ENCODE results near the gene NLRC5.

NLRC5 gene

GRCh38 chr16:57072616-57073275 is 83.4 kb downstream of the NLRC5 start:
- Histone ChIP-seq H3K36me3 (ENCODE audit: insufficient read depth, low read length) (no peaks in the 10 kb centered on the region), H3K9ac (ENCODE audit: low read depth, low read length) (no peak overlapping the region), H3K4me1 (ENCODE audit: insufficient read depth, low read length) (no peaks in the 10 kb centered on the region), H3K9me3 (ENCODE audit: control insufficient read depth, insufficient read depth, low read length) (no peaks in the 10 kb centered on the region)

- Histone ChIP-seq H3K4me1 (ENCODE audit: insufficient read depth, low read length) (no peaks in the 10 kb centered on the region), H3K9me3 (ENCODE audit: control insufficient read depth, insufficient read depth, low read length) (no peaks in the 10 kb centered on the region), H3K9ac (ENCODE audit: low read depth, low read length) (no peak overlapping the region), H3K36me3 (ENCODE audit: insufficient read depth, low read length) (no peaks in the 10 kb centered on the region)
Measured at GRCh38 chr16:57077714-57078113, 88.4 kb downstream of the NLRC5 start.

GRCh38 chr16:57081744-57082143 is 92.4 kb downstream of the NLRC5 start:
- no peaks in the 10 kb centered on the region for H3K36me3 ChIP-seq (ENCODE audit: insufficient read depth, low read length)

GRCh38 chr16:57082664-57083063 is 93.3 kb downstream of the NLRC5 start:
- Histone ChIP-seq H3K36me3 (ENCODE audit: insufficient read depth, low read length) (no peaks in the 10 kb centered on the region), H3K4me1 (ENCODE audit: insufficient read depth, low read length) (peaks cover 3% of the 10 kb centered on the region; the same call in 1 of the 2 replicates)

More at GRCh38 chr16:57081744-57082143, 92.4 kb downstream of the NLRC5 start:
- Histone ChIP-seq H3K4me1 (ENCODE audit: insufficient read depth, low read length) (peaks cover 3% of the 10 kb centered on the region; the same call in 1 of the 2 replicates), H3K9ac (ENCODE audit: low read depth, low read length) (no peak overlapping the region), H3K9me3 (ENCODE audit: control insufficient read depth, insufficient read depth, low read length) (no peaks in the 10 kb centered on the region)

GRCh38 chr16:57083485-57084126 is 94.2 kb downstream of the NLRC5 start:
- no peak overlapping the region for H3K9ac ChIP-seq (ENCODE audit: low read depth, low read length)
- no peaks in the 10 kb centered on the region for H3K36me3 ChIP-seq (ENCODE audit: insufficient read depth, low read length)
- H3K9me3 ChIP-seq (ENCODE audit: control insufficient read depth, insufficient read depth, low read length), result no peaks in the 10 kb centered on the region
- H3K4me1 ChIP-seq (ENCODE audit: insufficient read depth, low read length), result peaks cover 3% of the 10 kb centered on the region; the same call in 1 of the 2 replicates

More at GRCh38 chr16:57082664-57083063, 93.3 kb downstream of the NLRC5 start:
- no peaks in the 10 kb centered on the region for H3K9me3 ChIP-seq (ENCODE audit: control insufficient read depth, insufficient read depth, low read length)
- H3K9ac ChIP-seq (ENCODE audit: low read depth, low read length), result no peak overlapping the region

GRCh38 chr16:57084257-57084770 is 95.0 kb downstream of the NLRC5 start:
- no peak overlapping the region for H3K9ac ChIP-seq (ENCODE audit: low read depth, low read length)
- peaks cover 3% of the 10 kb centered on the region; the same call in 1 of the 2 replicates for H3K4me1 ChIP-seq (ENCODE audit: insufficient read depth, low read length)
- no peaks in the 10 kb centered on the region for H3K36me3 ChIP-seq (ENCODE audit: insufficient read depth, low read length)
- no peaks in the 10 kb centered on the region for H3K9me3 ChIP-seq (ENCODE audit: control insufficient read depth, insufficient read depth, low read length)

GRCh38 chr16:57084996-57085395 is 95.6 kb downstream of the NLRC5 start:
- Histone ChIP-seq H3K9me3 (ENCODE audit: control insufficient read depth, insufficient read depth, low read length) (no peaks in the 10 kb centered on the region), H3K36me3 (ENCODE audit: insufficient read depth, low read length) (no peaks in the 10 kb centered on the region), H3K9ac (ENCODE audit: low read depth, low read length) (no peak overlapping the region), H3K4me1 (ENCODE audit: insufficient read depth, low read length) (peaks cover 3% of the 10 kb centered on the region; the same call in 1 of the 2 replicates)

GRCh38 chr16:57087003-57087402 is 97.6 kb downstream of the NLRC5 start:
- H3K9me3 ChIP-seq (ENCODE audit: control insufficient read depth, insufficient read depth, low read length), result no peaks in the 10 kb centered on the region
- H3K36me3 ChIP-seq (ENCODE audit: insufficient read depth, low read length), result no peaks in the 10 kb centered on the region
- H3K9ac ChIP-seq (ENCODE audit: low read depth, low read length), result no peak overlapping the region
- H3K4me1 ChIP-seq (ENCODE audit: insufficient read depth, low read length), result peaks cover 3% of the 10 kb centered on the region; the same call in 1 of the 2 replicates

- Histone ChIP-seq H3K9ac (ENCODE audit: low read depth, low read length) (no peak overlapping the region), H3K36me3 (ENCODE audit: insufficient read depth, low read length) (no peaks in the 10 kb centered on the region), H3K4me1 (ENCODE audit: insufficient read depth, low read length) (peaks cover 6% of the 10 kb centered on the region; the same call in 1 of the 2 replicates), H3K9me3 (ENCODE audit: control insufficient read depth, insufficient read depth, low read length) (no peaks in the 10 kb centered on the region)
Measured at GRCh38 chr16:57089406-57089805, 100.0 kb downstream of the NLRC5 start.

- Histone ChIP-seq H3K9ac (ENCODE audit: low read depth, low read length) (peak overlapping the region; percentile 67), H3K9me3 (ENCODE audit: control insufficient read depth, insufficient read depth, low read length) (no peaks in the 10 kb centered on the region), H3K36me3 (ENCODE audit: insufficient read depth, low read length) (no peaks in the 10 kb centered on the region), H3K4me1 (ENCODE audit: insufficient read depth, low read length) (peaks cover 4% of the 10 kb centered on the region; the same call in 1 of the 2 replicates)
Measured at GRCh38 chr16:57091200-57091974, 102.0 kb downstream of the NLRC5 start.

- Histone ChIP-seq H3K9me3 (ENCODE audit: control insufficient read depth, insufficient read depth, low read length) (no peaks in the 10 kb centered on the region), H3K9ac (ENCODE audit: low read depth, low read length) (peak within 1 kb of the TSS; percentile 67), H3K36me3 (ENCODE audit: insufficient read depth, low read length) (no peaks in the 10 kb centered on the region), H3K4me1 (ENCODE audit: insufficient read depth, low read length) (peaks cover 4% of the 10 kb centered on the region; the same call in 1 of the 2 replicates)
Measured at GRCh38 chr16:57091975-57092785, 102.8 kb downstream of the NLRC5 start, which contains the start of gene CPNE2. CPNE2 (plus strand) TSS chr16:57092583; CDS start chr16:57110743, 18,160 bp downstream.

GRCh38 chr16:57092786-57093411 is 103.5 kb downstream of the NLRC5 start:
- H3K9me3 ChIP-seq (ENCODE audit: control insufficient read depth, insufficient read depth, low read length), result no peaks in the 10 kb centered on the region
- peak overlapping the region; percentile 67 for H3K9ac ChIP-seq (ENCODE audit: low read depth, low read length)
- H3K36me3 ChIP-seq (ENCODE audit: insufficient read depth, low read length), result no peaks in the 10 kb centered on the region
- peaks cover 4% of the 10 kb centered on the region; the same call in 1 of the 2 replicates for H3K4me1 ChIP-seq (ENCODE audit: insufficient read depth, low read length)

Data from ES-I3 (cell line).